ENCODE measurements around the gene FYN.
"Not testable (repeated sequence)": the region's sequence is repeated elsewhere in the genome, so short reads cannot be mapped to it uniquely, and the experiment has no call there.

Gene FYN

GRCh38 chr6:111837007-111837406 is 36.2 kb downstream of the FYN start:
- H3K4me3 ChIP-seq (ENCODE audit: low read depth, low read length), result no peak overlapping the region
- no peak for TF ChIP-seq CTCF (conservative IDR thresholded peaks at IDR 0.05; ENCODE audit: low read depth, low read length)
- no peak for DNase-seq (ENCODE audit: low read depth)

GRCh38 chr6:111835807-111836206 is 37.4 kb downstream of the FYN start:
- TF ChIP-seq CTCF (conservative IDR thresholded peaks at IDR 0.05; ENCODE audit: low read depth, low read length), result no peak
- H3K4me3 ChIP-seq (ENCODE audit: low read depth, low read length), result no peak overlapping the region
- DNase-seq (ENCODE audit: low read depth), result no peak

- DNase-seq (ENCODE audit: low read depth); H3K4me3 ChIP-seq (ENCODE audit: low read depth, low read length): not testable (repeated sequence)
Observed at GRCh38 chr6:111835398-111835797, 37.9 kb downstream of the FYN start.

GRCh38 chr6:111834356-111834755 is 38.9 kb downstream of the FYN start:
- H3K4me3 ChIP-seq (ENCODE audit: low read depth, low read length), result no peak overlapping the region
- no peak for TF ChIP-seq CTCF (conservative IDR thresholded peaks at IDR 0.05; ENCODE audit: low read depth, low read length)
- no peak for DNase-seq (ENCODE audit: low read depth)

GRCh38 chr6:111832833-111833418 is 40.3 kb downstream of the FYN start:
- TF ChIP-seq CTCF (conservative IDR thresholded peaks at IDR 0.05; ENCODE audit: low read depth, low read length), result no peak
- no peak for DNase-seq (ENCODE audit: low read depth)
- H3K4me3 ChIP-seq (ENCODE audit: low read depth, low read length), result no peak overlapping the region

- H3K4me3 ChIP-seq (ENCODE audit: low read depth, low read length), result no peak overlapping the region
- no peak for DNase-seq (ENCODE audit: low read depth)
- no peak for TF ChIP-seq CTCF (conservative IDR thresholded peaks at IDR 0.05; ENCODE audit: low read depth, low read length)
Observed at GRCh38 chr6:111831408-111831807, 41.8 kb downstream of the FYN start.

- no peak for TF ChIP-seq CTCF (conservative IDR thresholded peaks at IDR 0.05; ENCODE audit: low read depth, low read length)
- no peak for DNase-seq (ENCODE audit: low read depth)
- no peak overlapping the region for H3K4me3 ChIP-seq (ENCODE audit: low read depth, low read length)
Observed at GRCh38 chr6:111829998-111830397, 43.3 kb downstream of the FYN start.

Data from choroid plexus epithelial cell (primary cell).